Adrenal gland (tissue), 12 donors: ENCODE measurements around the gene SUSD6. TPM values are rescaled to one million over a fixed set of nuclear protein-coding genes. Genes with fewer than 3 reads are reported as not detected.

Experiments used
- DNase-seq, 7 donors: peaks; one replicate each; pipeline ENCODE4 v3.0.0-alpha.2; 2019 to 2020
- H3K27ac ChIP-seq, 5 donors: fragments of 200-600 bp; sonication (generic) in 4 of 5; 1 replicate in 3 of 5; 2 replicates in 2 of 5; pipeline versions ENCODE4 v1.5.1 to v1.8.0; 2016 to 2020; ENCODE audit warnings: mild to moderate bottlenecking in 1 of 5
- H3K27me3 ChIP-seq: fragments of 200-600 bp; 2 replicates; pipeline ENCODE4 v1.8.0; 2021
- H3K36me3 ChIP-seq, 2 donors: fragments of 200-600 bp; replicated peaks in 1 of 2; 1 replicate in 1 of 2; 2 replicates in 1 of 2; pipeline versions ENCODE4 v1.5.1 to v1.8.0; 2018 to 2022
- H3K4me1 ChIP-seq, 2 donors: fragments of 200-600 bp; replicated peaks in 1 of 2; 1 replicate in 1 of 2; 2 replicates in 1 of 2; pipeline versions ENCODE4 v1.5.1 to v1.8.0; 2018 to 2021
- H3K4me3 ChIP-seq, 4 donors: fragments of 200-600 bp; sonication (generic) in 3 of 4; one replicate each; pipeline ENCODE4 v1.5.1; 2016 to 2018
- H3K9me3 ChIP-seq, 3 donors: fragments of 200-600 bp; sonication (generic) in 1 of 3; replicated peaks in 1 of 3; 1 replicate in 2 of 3; 2 replicates in 1 of 3; pipeline versions ENCODE4 v1.5.1 to v1.8.0; 2016 to 2021
- CTCF ChIP-seq, 6 experiments: fragments of 450-650 bp in 4 of 6; fragments of 200-600 bp in 2 of 6; sonication (generic) in 1 of 6; IDR thresholded peaks; 1 replicate in 5 of 6; 2 replicates in 1 of 6; pipeline versions ENCODE4 v1.5.1 to v1.8.0; 2016 to 2021; ENCODE audit warnings: antibody characterized with exemption in 6 of 6, mild to moderate bottlenecking in 2 of 6, moderate library complexity in 1 of 6
- POLR2A ChIP-seq, 2 donors: fragments of 450-650 bp; IDR thresholded peaks; one replicate each; pipeline ENCODE4 v1.6.1; 2017; ENCODE audit warnings: antibody characterized with exemption in 2 of 2, mild to moderate bottlenecking in 2 of 2, moderate library complexity in 1 of 2
- WGBS, 4 donors: extraction: QIAGEN DNeasy Blood & Tissue Kit in 2 of 4; methylation state at CpG; one replicate each; pipeline versions ENCODE4 v1.1.5 to v1.1.7; 2013 to 2017; 5-methylcytosine and 5-hydroxymethylcytosine counted together
- intact Hi-C, 2 donors: fragments of 100-400 bp; cut with DNase I; formaldehyde crosslinking; loops; one replicate each; pipeline versions ENCODE4 v1.14.1 to v1.15.0; 2022 to 2023
- polyA plus RNA-seq, 3 donors: library from polyadenylated mRNA; stranded (reverse); fragments of 200-250 nt in 2 of 3; fragments of 350-450 nt in 1 of 3; fragmentation: Illumina TruSeq in 1 of 3; extraction: RNeasy Lipid Tissue Mini Kit (QIAGEN cat#74804) in 1 of 3; gene quantifications; one replicate each; pipeline ENCODE4 v1.2.3, GENCODE V29; 2013 to 2014
- total RNA-seq, 9 donors: library from RNA; depleted of rRNA in 4 of 9; stranded (reverse); fragments of >200 nt in 4 of 9; fragments of 120-200 nt in 1 of 9; fragmentation: NEBNext Ultra II Directional in 1 of 9; extraction: Animal tissue kit (Norgen Biotek cat#: 25700) in 1 of 9; gene quantifications; one replicate each; pipeline versions ENCODE4 v1.1.0 to v1.2.4, GENCODE V29; 2013 to 2023
- donor health status: healthy with polysubstance abuse.
- donor health status: Bipolar disorder and iron deficiency.
- donor health status: DM: yes; HTN: yes; CAD: no.
- donor health status: DM: no; HTN: no; CAD: no.
- donor health status: DM: no; HTN: no; CAD: no.
- donor health status: DM: yes; HTN: yes; CAD: no.

The SUSD6 gene
- total and polyA plus RNA-seq, 12 donors, result 7.8 to 75.5 (median 41.0) TPM

- Histone ChIP-seq H3K4me1 (peaks cover 33 to 70% of the 10 kb centered on the region in 2 donors), H3K36me3 (peaks cover 0 to 40% of the 10 kb centered on the region in 2 donors), H3K9me3 (no peaks in the 10 kb centered on the region), H3K27ac (peak overlapping the region; percentile 26 to 83 (median 55)), H3K4me3 (no peak overlapping the region), H3K27me3 (no peaks in the 10 kb centered on the region)
- intact Hi-C loops, result no loop called here
- TF ChIP-seq POLR2A (IDR thresholded peaks at IDR 0.05), result no peak
- DNase-seq, result peak in 4 of 7 donors; percentile 39 to 53 (median 42)
- WGBS, 4 donors, result 39 to 62% (median 46%) methylated on average over 5 to 11 of the region's 11 CpGs
These were observed 100.6 kb downstream of the SUSD6 start for GRCh38 chr14:69711881-69712560.

- intact Hi-C loops, result no loop called here
- TF ChIP-seq CTCF (IDR thresholded peaks at IDR 0.05) (no peak), POLR2A (IDR thresholded peaks at IDR 0.05) (no peak)
- peak overlapping the region in 4 of 5 donors; percentile 49 to 83 (median 60) for H3K27ac ChIP-seq
- H3K4me3 ChIP-seq, result no peak overlapping the region
- H3K36me3 ChIP-seq, result peaks cover 0 to 34% of the 10 kb centered on the region in 2 donors
- H3K9me3 ChIP-seq, result no peaks in the 10 kb centered on the region
- H3K4me1 ChIP-seq, result peaks cover 33 to 72% of the 10 kb centered on the region in 2 donors
- H3K27me3 ChIP-seq, result no peaks in the 10 kb centered on the region
- WGBS, 4 donors, result 34 to 44% (median 42%) methylated on average over 6 of the region's 6 CpGs
- peak; percentile 44 to 82 (median 68) for DNase-seq
These were observed 101.2 kb downstream of the SUSD6 start for GRCh38 chr14:69712599-69713088.

- intact Hi-C loops, result no loop called here
- Histone ChIP-seq H3K27me3 (no peaks in the 10 kb centered on the region), H3K9me3 (no peaks in the 10 kb centered on the region)
These were observed 101.9 kb downstream of the SUSD6 start for GRCh38 chr14:69713209-69713781.

GRCh38 chr14:69713993-69714679, 102.7 kb downstream of the SUSD6 start:
- peak overlapping the region in 2 of 5 donors; percentile 64 to 68 for H3K27ac ChIP-seq
- no peaks in the 10 kb centered on the region for H3K9me3 ChIP-seq
- TF ChIP-seq POLR2A (IDR thresholded peaks at IDR 0.05) (no peak), CTCF (IDR thresholded peaks at IDR 0.05) (no peak)
- H3K27me3 ChIP-seq, result no peaks in the 10 kb centered on the region
- peaks cover 0 to 20% of the 10 kb centered on the region in 2 donors for H3K36me3 ChIP-seq
- intact Hi-C loops, result no loop called here
- WGBS, 4 donors, result 62 to 68% (median 64%) methylated on average over 9 of the region's 9 CpGs
- DNase-seq, result no peak
- H3K4me3 ChIP-seq, result no peak overlapping the region
- H3K4me1 ChIP-seq, result peaks cover 33 to 76% of the 10 kb centered on the region in 2 donors

More at GRCh38 chr14:69713209-69713781, 101.9 kb downstream of the SUSD6 start:
- 78 to 91% (median 89%) methylated on average over 4 of the region's 4 CpGs for WGBS, 4 donors
- H3K4me3 ChIP-seq, result no peak overlapping the region
- DNase-seq, result no peak
- no peak for TF ChIP-seq CTCF (IDR thresholded peaks at IDR 0.05)
- TF ChIP-seq POLR2A (IDR thresholded peaks at IDR 0.05), result no peak
- peaks cover 0 to 28% of the 10 kb centered on the region in 2 donors for H3K36me3 ChIP-seq
- peaks cover 33 to 72% of the 10 kb centered on the region in 2 donors for H3K4me1 ChIP-seq
- H3K27ac ChIP-seq, result peak overlapping the region in 4 of 5 donors; percentile 23 to 83 (median 60)
